Mucosa of gallbladder (tissue), 1 donor: ENCODE measurements around the gene PRDM16. TPM values are rescaled to one million over a fixed set of nuclear protein-coding genes. Genes with fewer than 3 reads are reported as not detected.

Experiments used
- DNase-seq: peaks from one replicate; pipeline ENCODE4 v3.0.0-alpha.2; 2020; ENCODE audit warnings: low spot score
- total RNA-seq: library from RNA; stranded (reverse); gene quantifications from one replicate; pipeline ENCODE4 v1.2.1, GENCODE V29; 2021
- donor health status: DM: no; HTN: no; CAD: no.

PRDM16 gene
- total RNA-seq, 1 donor from 2014 or later = 29.3 TPM

- DNase-seq = no peak
These were observed 360.3 kb downstream of the PRDM16 start for GRCh38 chr1:3429320-3429719.

GRCh38 chr1:3429766-3430165 lies 360.8 kb downstream of the PRDM16 start:
- no peak for DNase-seq

- DNase-seq = no peak
These were observed 361.4 kb downstream of the PRDM16 start for GRCh38 chr1:3430406-3430805.

- DNase-seq = no peak
These were observed 361.8 kb downstream of the PRDM16 start for GRCh38 chr1:3430820-3431219.

- DNase-seq = no peak
These were observed 362.3 kb downstream of the PRDM16 start for GRCh38 chr1:3431266-3431665.

GRCh38 chr1:3431686-3432085 lies 362.7 kb downstream of the PRDM16 start:
- no peak for DNase-seq

GRCh38 chr1:3432306-3432705 lies 363.3 kb downstream of the PRDM16 start:
- no peak for DNase-seq

GRCh38 chr1:3433076-3433475 lies 364.1 kb downstream of the PRDM16 start:
- no peak for DNase-seq

- no peak for DNase-seq
These were observed 364.8 kb downstream of the PRDM16 start for GRCh38 chr1:3433596-3434320.

- DNase-seq = no peak
These were observed 365.6 kb downstream of the PRDM16 start for GRCh38 chr1:3434406-3435110.

GRCh38 chr1:3435666-3436065 lies 366.7 kb downstream of the PRDM16 start:
- DNase-seq = no peak

- no peak for DNase-seq
These were observed 367.4 kb downstream of the PRDM16 start for GRCh38 chr1:3436451-3436850.

GRCh38 chr1:3436901-3437300 lies 367.9 kb downstream of the PRDM16 start:
- DNase-seq = no peak

GRCh38 chr1:3438661-3439180 lies 369.7 kb downstream of the PRDM16 start:
- DNase-seq = no peak

GRCh38 chr1:3439346-3440299 lies 370.6 kb downstream of the PRDM16 start:
- DNase-seq = no peak

- no peak for DNase-seq
These were observed 371.3 kb downstream of the PRDM16 start for GRCh38 chr1:3440300-3440681.

GRCh38 chr1:3440711-3441409 lies 371.9 kb downstream of the PRDM16 start:
- DNase-seq = no peak

- DNase-seq = no peak
These were observed 372.4 kb downstream of the PRDM16 start for GRCh38 chr1:3441410-3441847.

- no peak for DNase-seq
These were observed 372.9 kb downstream of the PRDM16 start for GRCh38 chr1:3441880-3442279.

- DNase-seq = no peak
These were observed 373.3 kb downstream of the PRDM16 start for GRCh38 chr1:3442331-3442730.

GRCh38 chr1:3442901-3443300 lies 373.9 kb downstream of the PRDM16 start:
- no peak for DNase-seq
